ENCODE measurements around the gene NBAS.

NBAS gene

DNA sequence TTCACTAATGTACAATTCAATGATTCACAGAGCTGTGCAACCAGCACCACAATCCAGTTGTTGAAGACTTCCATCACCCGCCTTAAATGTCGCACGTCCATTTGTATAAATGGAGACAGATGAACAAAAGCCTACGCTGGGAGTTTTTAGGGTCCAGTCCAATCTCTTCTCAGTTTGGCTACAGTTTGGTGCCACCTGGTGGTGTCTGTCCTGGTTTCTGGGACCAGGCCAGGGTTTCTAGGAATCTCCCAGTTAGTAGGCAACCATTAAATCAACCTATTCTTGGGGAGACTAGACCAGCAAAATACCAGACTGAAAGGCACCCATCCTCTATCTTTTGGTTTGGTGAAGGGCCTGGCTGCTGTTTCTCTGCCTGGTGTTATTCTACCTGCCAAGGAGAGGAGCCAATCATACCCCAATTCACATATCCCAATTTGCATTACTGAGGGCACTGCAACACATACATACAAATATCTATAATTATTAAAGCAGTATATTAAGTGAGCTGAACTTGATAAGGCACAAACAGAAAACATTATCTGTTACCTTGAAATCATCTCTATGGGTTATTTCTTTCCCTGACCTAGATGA is 27.3 kb upstream of the NBAS start:
- DNase-seq: peak; percentile 21

GRCh38 chr2:15584767-15585469 is 23.8 kb upstream of the NBAS start:
- no peak for DNase-seq

DNA sequence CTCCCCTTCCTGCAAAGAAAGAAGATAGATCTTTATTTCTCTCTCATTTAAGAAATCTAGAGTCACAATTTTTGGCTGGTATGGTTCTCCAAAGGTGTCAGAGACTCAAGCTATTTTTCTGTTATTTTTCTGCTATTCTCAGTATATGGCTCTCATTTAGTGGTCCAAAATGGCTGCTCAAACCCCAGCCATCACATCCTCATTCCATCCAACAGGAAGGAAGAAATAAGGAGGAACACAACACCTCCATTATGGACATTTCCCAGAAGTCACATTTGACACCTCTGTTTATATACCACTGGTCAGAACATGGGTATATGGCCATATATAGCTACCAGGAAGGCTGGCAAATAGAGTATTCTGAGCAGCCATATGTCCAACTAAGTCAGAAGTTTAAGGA is 23.2 kb upstream of the NBAS start:
- no peak for DNase-seq

- DNase-seq: no peak
Measured at GRCh38 chr2:15583826-15584225, 22.7 kb upstream of the NBAS start.

DNA sequence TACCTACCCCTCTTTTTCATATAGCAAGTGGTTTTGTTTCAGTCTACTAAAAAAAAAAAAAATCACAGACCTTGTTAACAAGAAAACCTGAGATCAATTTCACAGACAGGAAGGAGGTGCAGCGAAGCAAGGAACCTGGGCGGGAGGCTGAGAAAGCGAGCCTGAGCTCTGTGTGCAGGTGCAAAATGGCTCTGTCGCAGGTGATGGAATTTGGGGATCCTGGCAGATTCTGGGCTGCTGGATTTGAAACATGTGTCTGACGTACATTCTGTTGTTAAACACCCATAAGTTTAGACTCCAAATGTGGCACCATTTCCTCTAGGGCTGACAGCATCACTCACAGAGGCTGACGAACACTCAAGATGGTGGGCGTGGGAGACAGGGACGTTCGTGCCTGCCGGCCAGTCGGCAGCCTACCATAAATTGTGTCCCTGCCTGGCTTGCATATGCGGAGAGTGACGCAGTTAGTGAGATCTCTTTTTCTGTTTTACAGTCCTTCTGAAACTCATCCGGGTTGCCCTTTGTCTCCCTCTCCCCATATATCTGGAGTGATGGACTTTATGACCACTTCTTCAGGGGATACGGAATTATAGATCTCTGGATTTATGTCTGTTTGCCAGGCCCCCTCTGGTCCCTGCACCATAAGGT is 21.7 kb upstream of the NBAS start:
- DNase-seq: no peak

GRCh38 chr2:15580451-15580850 is 19.3 kb upstream of the NBAS start:
- no peak for DNase-seq

DNA sequence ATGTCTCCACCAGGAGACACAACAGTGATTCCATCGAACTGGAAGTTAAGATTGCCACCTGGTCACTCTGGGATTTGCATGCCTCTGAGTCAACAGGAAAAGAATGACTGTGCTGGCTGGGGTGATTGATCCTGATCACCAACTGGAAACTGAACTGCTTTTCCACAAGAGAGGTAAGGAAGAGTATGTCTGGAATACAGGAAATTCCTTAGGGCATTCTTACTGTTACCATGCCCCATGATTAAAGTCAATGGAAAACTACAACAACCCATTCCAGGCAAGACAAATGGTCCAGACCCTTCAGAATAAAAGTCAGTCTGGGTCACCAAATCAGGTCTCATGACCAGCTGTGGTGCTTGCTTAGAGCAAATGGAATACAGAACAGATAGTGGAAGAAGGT is 18.5 kb upstream of the NBAS start:
- DNase-seq: no peak

DNA sequence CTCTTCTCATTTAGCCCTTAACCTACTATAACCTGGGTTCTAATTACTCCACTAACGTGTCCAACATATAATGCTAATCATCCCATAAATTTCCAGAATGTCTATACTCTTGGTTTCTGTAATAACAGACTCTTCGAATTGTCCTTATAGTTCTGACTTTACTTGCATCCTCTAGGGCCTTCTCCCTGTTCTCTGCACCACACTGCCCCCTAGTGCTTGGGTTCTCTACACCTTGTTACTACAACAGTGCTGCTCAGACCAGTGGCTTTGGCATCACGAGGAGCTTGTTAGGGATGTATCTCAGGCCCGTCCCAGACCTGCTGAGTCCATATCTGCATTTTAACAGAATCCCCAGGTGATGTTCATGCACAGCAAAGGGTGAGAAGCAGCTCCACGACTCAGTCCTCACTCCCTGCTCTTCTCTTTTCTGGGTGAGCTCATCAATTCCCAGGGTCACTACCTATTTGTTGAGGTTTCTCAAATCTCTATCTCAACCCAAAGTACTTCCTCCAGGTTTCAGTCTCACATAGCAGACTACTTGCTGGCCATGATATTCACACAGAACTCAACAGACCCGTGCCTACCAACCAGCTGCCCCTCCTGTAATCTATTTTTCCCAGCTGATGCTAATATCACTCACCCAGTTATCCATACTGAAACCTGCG is 16.1 kb upstream of the NBAS start:
- DNase-seq: peak; percentile 82

DNA sequence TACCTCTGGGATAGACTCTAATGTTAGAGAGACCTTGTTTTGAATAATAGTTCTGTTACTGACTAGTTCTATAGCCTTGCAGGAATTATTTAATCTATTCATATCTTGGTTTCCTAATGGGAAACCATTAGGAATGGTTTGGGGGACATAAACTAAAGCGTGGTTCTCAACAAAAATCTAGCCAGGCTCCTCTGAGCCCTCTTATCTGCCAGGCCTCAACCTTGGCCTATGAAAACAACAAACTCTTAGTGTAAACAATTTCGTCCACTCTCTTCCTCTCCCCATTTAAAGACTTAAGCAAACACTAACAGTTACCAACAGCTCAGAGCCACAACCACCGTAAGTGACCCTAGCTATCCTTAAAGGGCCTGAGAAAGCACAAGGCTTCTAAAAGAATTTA is 10.6 kb upstream of the NBAS start:
- DNase-seq: no peak

DNA sequence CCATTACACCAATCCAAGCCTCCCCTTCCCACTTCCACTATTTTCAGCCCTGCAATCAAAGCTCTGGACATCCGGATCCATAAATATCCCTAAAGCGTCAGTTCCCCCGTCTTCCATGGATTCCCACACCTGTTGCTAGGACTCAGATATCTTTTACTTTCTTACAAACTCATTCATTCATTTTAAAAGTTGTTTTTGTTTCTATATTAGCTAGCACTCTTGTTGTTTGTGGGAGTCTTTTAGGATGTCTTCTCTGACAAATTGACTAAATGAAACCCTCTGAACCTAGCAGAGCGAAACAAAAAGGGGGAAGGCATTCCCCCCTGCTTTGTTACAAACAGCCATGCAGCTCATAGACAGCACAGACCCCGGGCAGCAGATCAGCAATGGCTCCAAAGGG is 9.0 kb upstream of the NBAS start:
- no peak for DNase-seq

GRCh38 chr2:15568874-15569273 is 7.7 kb upstream of the NBAS start:
- DNase-seq: no peak

- DNase-seq: no peak
Measured at GRCh38 chr2:15566912-15567311, 5.8 kb upstream of the NBAS start.

DNA sequence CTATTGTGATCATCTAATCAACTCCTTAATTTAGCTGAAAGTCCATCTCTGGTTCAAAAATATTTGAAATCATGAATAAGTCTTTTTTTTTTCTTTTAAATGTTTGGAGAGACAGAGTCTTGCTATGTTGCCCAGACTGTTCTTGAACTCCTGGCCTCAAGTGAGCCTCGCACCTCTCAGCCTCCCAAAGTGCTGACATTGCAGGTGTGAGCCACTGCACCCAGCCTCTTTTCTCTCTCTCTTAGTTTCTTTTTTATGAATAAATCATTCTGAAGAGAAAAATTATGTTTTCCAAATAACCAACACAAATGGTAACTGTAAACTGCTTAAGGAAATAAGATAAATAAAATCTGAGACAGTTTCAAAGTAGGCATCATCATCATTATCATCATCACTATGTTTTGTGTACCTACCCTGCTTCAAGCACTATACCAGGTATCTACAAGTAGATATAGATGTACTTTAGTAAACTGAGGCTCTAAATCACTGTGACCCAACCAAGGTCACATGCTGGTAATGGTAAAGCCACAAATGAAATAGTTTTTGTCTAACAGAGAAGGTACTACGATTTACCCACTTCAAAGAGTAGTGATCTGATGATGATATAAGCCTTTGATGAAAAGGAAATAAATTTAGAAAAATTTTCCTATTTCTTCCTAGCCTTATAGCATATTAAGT is 5.0 kb upstream of the NBAS start:
- DNase-seq: no peak

- DNase-seq: no peak
Measured at GRCh38 chr2:15565392-15565791, 4.3 kb upstream of the NBAS start.

GRCh38 chr2:15563227-15564100 is 2.3 kb upstream of the NBAS start:
- DNase-seq: no peak

- DNase-seq: no peak
Measured at GRCh38 chr2:15562354-15563031, 1.4 kb upstream of the NBAS start.

GRCh38 chr2:15561574-15562344 is 625 bp upstream of the NBAS start:
- DNase-seq: peak; percentile 87

DNA sequence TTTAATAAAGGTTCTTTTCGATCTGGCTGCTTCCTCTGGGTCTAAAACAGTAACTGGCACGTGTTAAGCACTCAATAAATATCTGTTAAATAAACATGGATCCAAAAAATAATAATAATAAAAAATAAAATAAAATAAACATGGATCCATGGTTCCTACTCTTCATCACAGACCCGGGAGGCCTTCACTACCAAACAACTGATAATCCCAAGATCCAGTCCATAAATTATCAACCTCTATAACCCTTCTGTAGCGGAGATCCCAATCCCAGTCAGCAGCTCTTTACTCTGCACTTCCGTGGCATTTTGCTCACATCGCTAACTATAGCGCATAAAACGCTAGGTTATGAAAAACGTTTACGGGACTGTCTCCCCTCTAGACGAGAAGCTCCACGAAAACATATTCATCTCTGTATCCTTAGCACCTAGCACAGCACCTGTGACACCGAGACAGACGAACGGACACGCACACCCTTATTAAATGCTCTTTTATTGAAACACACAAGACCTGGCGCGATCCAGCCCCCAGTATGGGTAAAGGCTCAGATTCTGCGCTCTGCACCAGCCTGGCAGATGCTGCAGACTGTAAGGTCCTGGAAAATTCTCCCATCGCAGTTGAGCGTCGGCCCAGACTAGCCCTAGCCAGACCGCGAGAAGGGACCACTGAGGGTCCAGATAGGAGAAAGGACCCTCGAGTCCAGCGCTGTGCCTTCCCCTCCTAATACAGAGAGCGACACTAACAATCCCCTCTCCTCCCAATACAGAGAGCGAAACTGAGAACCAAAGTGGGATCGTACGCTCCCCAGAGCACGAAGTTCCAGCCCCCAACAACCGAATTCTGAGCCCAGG is 770 bp downstream of the NBAS start:
- DNase-seq: no peak

GRCh38 chr2:15559379-15560139 is 1.6 kb downstream of the NBAS start:
- no peak for DNase-seq
